Retinal pigment epithelial cell (primary cell): ENCODE results near the gene ECM2.
"Not testable (repeated sequence)": the region's sequence is repeated elsewhere in the genome, so short reads cannot be mapped to it uniquely, and the experiment has no call there.

Experiments used
- DNase-seq: peaks from one replicate; pipeline ENCODE4 v3.0.0-alpha.2; 2010; ENCODE audit warnings: low read depth
- H3K4me3 ChIP-seq: 2 replicates; pipeline ENCODE4 v1.5.1; 2011; ENCODE audit warnings: mild to moderate bottlenecking, low read length, control low read depth, moderate library complexity
- CTCF ChIP-seq: conservative IDR thresholded peaks from 2 replicates; pipeline ENCODE4 v1.5.1; 2011; ENCODE audit warnings: low read depth, low read length, control low read depth, inconsistent platforms

ECM2 gene

GRCh38 chr9:92535940-92536850 is at the start of gene ECM2:
ECM2 (minus strand) TSS chr9:92535990; CDS start chr9:92522866, 13,124 bp downstream.
- DNase-seq = no peak
- TF ChIP-seq CTCF = no peak
- H3K4me3 ChIP-seq = no peak within 1 kb of the TSS

GRCh38 chr9:92576175-92576574 is 40.4 kb upstream of the ECM2 start:
- H3K4me3 ChIP-seq = no peak overlapping the region
- no peak for TF ChIP-seq CTCF
- no peak for DNase-seq

GRCh38 chr9:92573612-92574011 is 37.8 kb upstream of the ECM2 start:
- not testable (repeated sequence) for DNase-seq, H3K4me3 ChIP-seq

GRCh38 chr9:92571871-92572270 is 36.1 kb upstream of the ECM2 start:
- H3K4me3 ChIP-seq, DNase-seq: not testable (repeated sequence)

- TF ChIP-seq CTCF = no peak
- H3K4me3 ChIP-seq = no peak overlapping the region
- no peak for DNase-seq
Observed at GRCh38 chr9:92564982-92565381, 29.2 kb upstream of the ECM2 start.

- TF ChIP-seq CTCF = no peak
- DNase-seq = no peak
- H3K4me3 ChIP-seq = no peak overlapping the region
Observed at GRCh38 chr9:92564504-92564903, 28.7 kb upstream of the ECM2 start.

- no peak overlapping the region for H3K4me3 ChIP-seq
- no peak for TF ChIP-seq CTCF
- DNase-seq = no peak
Observed at GRCh38 chr9:92563116-92564100, 27.6 kb upstream of the ECM2 start.

GRCh38 chr9:92562461-92562967 is 26.7 kb upstream of the ECM2 start:
- no peak overlapping the region for H3K4me3 ChIP-seq
- no peak for TF ChIP-seq CTCF
- DNase-seq = no peak
